HG03342 (cell line): Measurements from ENCODE around the gene DCAF7.

ENCODE experiments used
- ATAC-seq: cut with Tn5 transposase; IDR thresholded peaks from one replicate; pipeline ENCODE4 v1.9.1; 2021; ENCODE audit warnings: mild to moderate bottlenecking, moderate library complexity; ENCODE audit not compliant: unreplicated experiment

The DCAF7 gene

GRCh38 chr17:63543822-63544420 is 6.4 kb upstream of the DCAF7 start:
- no peak for ATAC-seq

- no peak for ATAC-seq
Observed at GRCh38 chr17:63544467-63545301, 5.6 kb upstream of the DCAF7 start.

- no peak for ATAC-seq
Observed at GRCh38 chr17:63546308-63547082, 3.8 kb upstream of the DCAF7 start.

- no peak for ATAC-seq
Observed at GRCh38 chr17:63547083-63547523, 3.2 kb upstream of the DCAF7 start.

GRCh38 chr17:63549289-63549945 is 860 bp upstream of the DCAF7 start:
- ATAC-seq, result peak; percentile 22

- ATAC-seq, result no peak
Observed at GRCh38 chr17:63550817-63551639, 751 bp downstream of the DCAF7 start.

GRCh38 chr17:63552211-63552610 is 1.9 kb downstream of the DCAF7 start:
- ATAC-seq, result no peak

- no peak for ATAC-seq
Observed at GRCh38 chr17:63555500-63556156, 5.4 kb downstream of the DCAF7 start.

- ATAC-seq, result no peak
Observed at GRCh38 chr17:63557416-63557815, 7.1 kb downstream of the DCAF7 start.

- no peak for ATAC-seq
Observed at GRCh38 chr17:63558441-63558840, 8.2 kb downstream of the DCAF7 start.

GRCh38 chr17:63561819-63562218 is 11.5 kb downstream of the DCAF7 start:
- no peak for ATAC-seq

- ATAC-seq, result no peak
Observed at GRCh38 chr17:63563339-63563738, 13.1 kb downstream of the DCAF7 start.

- no peak for ATAC-seq
Observed at GRCh38 chr17:63564562-63564961, 14.3 kb downstream of the DCAF7 start.

- no peak for ATAC-seq
Observed at GRCh38 chr17:63567229-63567628, 17.0 kb downstream of the DCAF7 start.

- no peak for ATAC-seq
Observed at GRCh38 chr17:63568563-63568962, 18.3 kb downstream of the DCAF7 start.

GRCh38 chr17:63571632-63572310 is 21.5 kb downstream of the DCAF7 start:
- ATAC-seq, result no peak

GRCh38 chr17:63573634-63574033 is 23.4 kb downstream of the DCAF7 start:
- no peak for ATAC-seq

GRCh38 chr17:63578027-63578768 is 27.9 kb downstream of the DCAF7 start:
- no peak for ATAC-seq

GRCh38 chr17:63578769-63579111 is 28.5 kb downstream of the DCAF7 start:
- no peak for ATAC-seq
